DMS153 (cell line): ENCODE data around the gene SLC25A44.
A peak's percentile ranks its signal among the peaks of the same experiment; 100 is the strongest.
"Not testable (repeated sequence)": the region's sequence is repeated elsewhere in the genome, so short reads cannot be mapped to it uniquely, and the experiment has no call there.

Source experiments
- DNase-seq: peaks from one replicate; lab custom pipeline; 2025; lab: John Stamatoyannopoulos, UW

Gene SLC25A44

GRCh38 chr1:156163712-156164111, 30.2 kb upstream of the SLC25A44 start:
- no peak for DNase-seq

- no peak for DNase-seq
Measured at GRCh38 chr1:156164125-156164831, 29.6 kb upstream of the SLC25A44 start.

DNA sequence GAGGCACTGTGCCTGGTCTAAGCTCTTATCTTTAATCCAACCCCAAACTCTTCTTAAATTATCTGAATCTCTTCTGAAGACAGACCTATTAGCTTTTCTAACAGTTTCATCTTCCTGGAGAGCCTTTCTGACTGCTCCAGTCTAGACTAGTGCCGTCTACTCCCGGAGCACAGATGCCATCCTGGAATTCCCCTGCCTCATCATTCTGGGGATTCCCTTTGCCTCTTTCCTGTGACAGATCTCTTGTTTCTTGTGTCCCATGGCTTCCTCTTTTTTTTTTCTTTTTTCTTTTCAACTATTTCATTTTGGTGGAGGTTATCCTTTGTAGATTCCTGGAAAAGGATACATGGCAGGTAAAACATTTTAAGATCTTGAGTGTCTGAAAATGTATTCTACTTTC, 28.8 kb upstream of the SLC25A44 start:
- DNase-seq = no peak

DNA sequence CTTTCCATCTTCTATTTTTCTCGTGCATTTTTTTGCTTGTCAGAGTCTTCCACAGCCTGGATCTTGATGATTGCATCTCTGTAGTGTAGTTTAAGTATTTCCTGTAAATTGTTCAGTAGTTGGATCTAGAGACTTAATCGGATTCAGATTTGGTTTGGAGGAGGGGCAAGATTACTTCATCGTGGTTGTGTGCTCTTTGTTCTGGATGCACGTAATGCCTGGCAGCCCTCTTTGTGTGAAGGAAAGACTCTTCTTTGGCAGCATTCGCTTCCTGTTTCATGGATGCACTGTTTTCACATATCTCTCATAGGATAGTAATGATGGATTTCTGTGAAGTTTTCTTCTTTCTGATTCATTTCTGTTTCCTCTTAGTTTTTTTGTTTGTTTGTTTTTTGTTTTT, 26.4 kb upstream of the SLC25A44 start:
- DNase-seq = peak; percentile 66

GRCh38 chr1:156172696-156173470, 21.0 kb upstream of the SLC25A44 start:
- no peak for DNase-seq

DNA sequence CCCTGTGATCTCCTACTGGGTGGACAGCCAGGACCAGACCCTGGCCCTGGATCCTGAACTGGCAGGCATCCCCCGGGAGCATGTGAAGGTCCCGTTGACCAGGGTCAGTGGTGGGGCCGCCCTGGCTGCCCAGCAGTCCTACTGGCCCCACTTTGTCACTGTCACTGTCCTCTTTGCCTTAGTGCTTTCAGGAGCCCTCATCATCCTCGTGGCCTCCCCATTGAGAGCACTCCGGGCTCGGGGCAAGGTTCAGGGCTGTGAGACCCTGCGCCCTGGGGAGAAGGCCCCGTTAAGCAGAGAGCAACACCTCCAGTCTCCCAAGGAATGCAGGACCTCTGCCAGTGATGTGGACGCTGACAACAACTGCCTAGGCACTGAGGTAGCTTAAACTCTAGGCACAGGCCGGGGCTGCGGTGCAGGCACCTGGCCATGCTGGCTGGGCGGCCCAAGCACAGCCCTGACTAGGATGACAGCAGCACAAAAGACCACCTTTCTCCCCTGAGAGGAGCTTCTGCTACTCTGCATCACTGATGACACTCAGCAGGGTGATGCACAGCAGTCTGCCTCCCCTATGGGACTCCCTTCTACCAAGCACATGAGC, 17.2 kb upstream of the SLC25A44 start:
- no peak for DNase-seq

DNA sequence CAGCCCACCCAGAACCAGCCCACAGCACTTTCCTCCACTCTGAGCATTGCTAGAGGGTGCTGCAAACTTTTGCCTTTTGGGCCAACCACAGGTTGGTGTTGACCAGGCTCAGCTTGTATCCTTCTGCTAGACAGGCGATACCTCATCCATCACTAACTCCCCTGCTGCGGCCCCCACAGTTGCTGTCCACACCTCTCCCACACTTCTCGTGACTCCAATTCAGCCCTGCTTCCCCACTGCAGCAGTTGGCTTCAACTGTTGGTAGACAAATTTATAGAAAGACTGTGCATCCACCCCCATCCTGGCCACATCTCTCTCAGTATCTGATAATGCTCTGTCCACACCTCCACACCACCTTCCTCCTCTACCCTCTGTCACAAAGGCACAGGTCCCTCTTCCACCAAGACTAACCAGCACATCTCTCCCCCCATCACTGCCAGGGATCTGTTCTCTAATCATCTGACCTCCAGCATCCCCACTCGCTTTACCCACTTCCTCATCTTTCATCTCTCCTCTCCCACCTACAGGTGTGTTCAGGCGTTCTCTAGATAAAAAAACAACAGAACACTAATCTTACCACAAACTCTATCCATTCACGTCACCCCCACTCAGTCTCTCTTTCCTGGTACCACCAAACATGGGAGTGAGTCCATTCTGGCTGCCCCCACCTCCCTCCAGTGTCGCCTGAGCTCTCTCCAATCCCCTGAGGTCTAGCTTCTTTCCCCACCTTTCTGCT, 15.8 kb upstream of the SLC25A44 start:
- DNase-seq = no peak

DNA sequence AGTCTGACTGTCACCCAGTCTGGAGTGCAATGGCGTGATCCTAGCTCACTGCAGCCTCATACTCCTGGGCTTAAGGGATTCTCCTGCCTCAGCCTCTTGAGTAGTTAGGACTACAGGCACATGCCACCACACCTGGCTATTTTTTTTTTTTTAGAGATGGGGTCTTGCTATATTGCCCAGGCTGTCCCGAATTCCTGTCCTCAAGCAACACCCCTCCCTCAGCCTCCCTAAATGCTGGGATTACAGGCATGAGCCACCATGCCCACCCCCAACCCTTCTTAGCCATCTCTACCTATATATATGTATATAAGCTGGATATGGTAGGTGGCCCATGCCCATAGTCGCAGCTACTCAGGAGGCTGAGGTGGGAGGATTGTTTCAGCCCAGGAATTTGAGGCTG, 13.4 kb upstream of the SLC25A44 start:
- no peak for DNase-seq

- not testable (repeated sequence) for DNase-seq
Measured at GRCh38 chr1:156181391-156181924, 12.4 kb upstream of the SLC25A44 start.

DNA sequence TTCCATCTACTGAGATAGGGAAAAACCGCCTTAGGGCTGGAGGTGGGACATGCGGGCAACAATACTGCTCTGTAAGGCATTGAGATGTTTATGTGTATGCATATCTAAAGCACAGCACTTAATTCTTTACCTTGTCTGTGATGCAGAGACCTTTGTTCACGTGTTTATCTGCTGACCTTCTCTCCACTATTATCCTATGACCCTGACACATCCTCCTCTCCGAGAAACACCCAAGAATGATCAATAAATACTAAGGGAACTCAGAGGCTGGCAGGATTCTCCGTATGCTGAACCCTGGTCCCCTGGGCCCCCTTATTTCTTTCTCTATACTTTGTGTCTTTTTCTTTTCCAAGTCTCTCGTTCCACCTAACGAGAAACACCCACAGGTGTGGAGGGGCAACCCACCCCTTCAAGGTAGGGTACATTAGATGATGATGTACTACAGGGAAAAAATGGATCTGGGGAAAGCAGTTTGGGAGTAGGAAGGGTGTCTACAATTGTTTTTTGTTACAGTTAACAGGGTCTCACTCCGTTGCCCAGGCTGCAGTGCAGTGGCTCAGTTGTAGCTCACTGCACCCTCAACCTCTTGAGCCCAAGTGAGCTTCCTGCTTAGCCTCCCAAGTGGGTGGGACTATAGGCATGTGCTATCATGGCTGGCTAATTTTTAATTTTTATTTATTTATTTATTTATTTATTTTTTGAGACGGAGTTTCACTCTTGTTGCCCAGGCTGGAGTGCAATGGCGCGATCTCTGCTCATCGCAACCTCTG, 11.7 kb upstream of the SLC25A44 start:
- not testable (repeated sequence) for DNase-seq

DNA sequence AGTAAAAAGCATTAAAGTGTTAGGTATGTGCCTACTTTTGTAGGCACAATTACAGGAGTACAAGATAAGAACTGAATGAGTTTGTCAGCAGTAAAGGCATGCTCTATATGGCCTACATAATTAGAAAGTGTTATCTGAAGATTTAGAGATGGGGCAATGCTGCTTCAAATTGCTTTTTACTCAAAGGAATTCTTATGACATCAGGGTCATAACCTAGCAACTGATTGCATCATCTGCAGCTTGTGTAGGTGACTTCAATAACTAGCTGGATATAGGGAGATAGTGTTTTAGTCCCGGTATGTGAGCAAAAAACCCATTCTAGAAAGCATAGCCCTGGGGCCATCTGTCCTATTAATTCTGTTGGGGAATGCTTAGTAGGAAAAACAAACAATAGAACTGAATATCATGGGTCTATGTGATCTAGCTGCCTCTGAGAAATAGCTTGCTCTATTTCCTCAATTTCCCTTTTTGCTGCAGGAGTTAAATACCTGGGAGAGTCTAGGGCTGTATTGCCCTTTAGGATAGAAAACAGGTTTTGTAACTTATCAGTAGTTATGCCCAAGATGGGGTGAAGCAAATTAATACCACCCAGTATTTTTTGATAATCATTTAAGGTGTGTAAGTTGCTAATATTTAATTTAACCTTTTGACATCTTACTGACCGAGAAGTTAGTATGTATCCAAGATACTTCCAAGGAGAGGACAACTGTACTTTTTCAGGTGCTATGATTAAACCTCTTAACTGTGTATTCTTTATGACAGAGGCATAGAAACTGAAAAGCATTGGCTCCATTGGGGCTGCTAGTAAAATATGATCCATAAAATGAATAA, 7.3 kb upstream of the SLC25A44 start:
- DNase-seq = not testable (repeated sequence)

DNA sequence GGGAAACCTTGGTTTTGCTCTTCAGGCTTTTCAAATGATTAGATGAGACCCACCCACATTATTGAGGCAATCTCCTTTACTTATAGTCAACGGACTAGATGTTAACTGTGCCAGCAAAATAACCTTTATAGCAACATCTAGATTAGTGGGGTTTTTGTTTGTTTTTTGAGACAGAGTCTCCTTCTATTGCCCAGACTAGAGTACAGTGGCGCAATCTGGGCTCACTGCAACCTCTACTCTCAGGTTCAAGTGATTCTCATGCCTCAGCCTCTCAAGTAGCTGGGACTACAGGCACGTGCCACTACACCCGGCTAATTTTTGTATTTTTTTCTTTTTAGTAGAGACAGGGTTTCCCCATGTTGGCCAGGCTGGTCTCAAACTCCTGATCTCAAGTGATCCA, 3.6 kb upstream of the SLC25A44 start:
- not testable (repeated sequence) for DNase-seq

- DNase-seq = no peak
Measured at GRCh38 chr1:156191292-156191964, 2.5 kb upstream of the SLC25A44 start.

DNA sequence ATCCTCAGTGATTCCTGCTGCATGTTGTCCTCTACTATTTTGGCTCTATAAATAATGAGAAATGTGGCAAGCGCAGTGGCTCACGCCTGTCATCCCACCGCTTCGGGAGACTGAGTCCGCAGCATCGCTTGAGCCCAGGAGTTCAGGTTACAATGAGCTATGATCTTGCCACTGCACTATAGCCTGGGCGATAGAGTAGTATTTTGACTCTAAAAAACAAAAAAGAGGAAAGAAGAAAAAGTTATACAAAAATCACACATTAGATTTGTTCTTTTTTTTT, 756 bp upstream of the SLC25A44 start:
- no peak for DNase-seq

GRCh38 chr1:156194300-156194652, 372 bp downstream of the SLC25A44 start:
- DNase-seq = no peak

DNA sequence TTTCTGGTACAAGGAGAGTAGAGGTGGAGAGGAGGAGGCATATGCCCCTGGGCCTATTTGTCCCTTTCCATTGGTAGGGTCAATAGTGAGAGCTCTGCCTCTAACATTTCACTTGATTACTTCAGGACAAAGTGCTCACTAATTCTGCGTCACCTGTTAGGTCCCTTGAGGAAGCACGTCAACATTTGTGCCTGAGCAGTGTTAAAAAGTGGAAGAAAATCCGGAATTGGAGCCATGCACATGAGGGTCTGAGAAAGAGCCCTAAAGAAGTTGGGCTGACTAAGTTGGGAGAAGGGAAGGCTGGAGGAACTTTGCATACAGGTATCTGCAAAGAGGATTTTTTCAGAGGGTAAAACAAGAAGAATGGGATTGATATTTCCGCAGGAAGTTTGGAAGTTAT, 1.9 kb downstream of the SLC25A44 start:
- DNase-seq = no peak

DNA sequence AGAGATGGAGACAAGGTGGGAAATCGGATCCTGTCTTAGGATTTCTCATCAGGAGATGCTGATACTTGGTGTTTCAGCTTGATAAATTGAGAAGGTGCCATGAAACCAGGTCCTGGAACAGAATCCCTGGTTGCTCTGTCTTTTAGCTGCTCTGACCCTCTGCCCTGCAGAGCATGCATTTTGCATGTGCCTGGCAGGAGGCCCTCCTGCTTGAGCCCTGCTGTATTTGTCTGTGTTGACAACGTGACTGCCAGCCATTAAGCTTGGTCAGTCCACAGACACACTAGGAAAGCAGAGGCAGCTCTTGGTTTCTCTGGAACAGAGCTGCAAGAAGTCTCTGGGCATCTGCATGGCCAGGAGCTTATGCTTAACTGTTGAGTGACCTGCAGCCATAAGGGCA, 2.5 kb downstream of the SLC25A44 start:
- no peak for DNase-seq

DNA sequence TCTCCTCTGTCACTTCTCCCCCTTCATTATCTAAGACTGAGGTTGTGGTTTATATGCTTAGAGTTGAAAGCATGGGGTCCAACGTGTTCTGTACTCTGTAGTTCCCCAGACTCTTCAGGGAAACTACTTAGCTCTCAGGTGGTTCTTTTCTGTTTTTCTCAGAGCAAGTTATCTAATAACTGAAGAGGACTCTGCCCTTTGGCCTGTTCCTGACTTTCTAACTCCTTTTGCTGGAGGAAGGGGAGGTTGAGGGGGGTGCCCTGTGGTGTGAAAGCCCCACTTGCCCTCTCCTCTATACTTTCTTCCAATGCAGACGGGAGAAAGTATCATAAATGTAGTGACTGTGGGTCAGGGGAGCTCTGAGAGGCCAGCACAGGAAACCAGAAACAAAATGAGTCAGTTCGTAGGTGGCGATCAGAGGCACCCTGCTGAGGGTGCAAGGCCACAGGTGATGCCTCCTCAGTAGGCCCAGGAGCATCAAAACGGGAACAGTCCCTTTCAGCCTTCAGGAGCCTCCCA, 5.0 kb downstream of the SLC25A44 start:
- DNase-seq = no peak

GRCh38 chr1:156200044-156200443, 6.1 kb downstream of the SLC25A44 start:
- no peak for DNase-seq

DNA sequence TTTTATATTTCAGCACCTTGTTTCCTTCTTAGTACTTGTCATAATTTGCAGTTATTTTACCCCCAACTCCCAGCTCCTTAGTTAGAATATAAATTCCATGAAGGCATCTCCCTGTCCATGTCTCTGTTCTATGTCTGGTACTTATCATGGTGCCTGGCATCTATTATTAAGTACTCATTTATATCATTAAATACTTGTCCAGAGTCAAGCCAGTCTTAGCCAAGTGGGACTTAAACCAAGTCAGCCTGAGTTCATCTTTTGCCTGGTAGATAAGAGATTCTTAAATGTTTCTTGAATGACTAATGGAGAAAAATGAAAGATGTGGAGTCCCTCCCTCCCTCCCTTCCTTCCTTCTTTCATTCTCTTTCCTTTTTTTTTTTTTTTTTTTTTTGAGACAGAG, 9.4 kb downstream of the SLC25A44 start:
- DNase-seq = no peak
